SK-N-MC (cell line): Measurements from ENCODE around the gene CCND1.

Experiments used
- EZH2 ChIP-seq: fragments of 200-600 bp; sonication (generic); IDR thresholded peaks from one replicate; pipeline ENCODE4 v1.6.1; 2017; ENCODE audit warnings: antibody characterized with exemption
- FOXP2 ChIP-seq: optimal IDR thresholded peaks from 2 replicates; pipeline ENCODE3; 2011; ENCODE audit warnings: mild to moderate bottlenecking, moderate library complexity; ENCODE audit not compliant: insufficient read depth; ENCODE audit errors: extremely low read length, control extremely low read depth
- POLR2AphosphoS5 ChIP-seq: IDR thresholded peaks from 2 replicates; pipeline ENCODE4 v1.6.1; 2012; ENCODE audit warnings: mild to moderate bottlenecking, low read depth, low read length, borderline replicate concordance

- TF ChIP-seq POLR2AphosphoS5 (no peak), EZH2 (no peak), FOXP2 (no peak)
These were observed 8.1 kb upstream of the CCND1 start for GRCh38 chr11:69632900-69633299.
